Upper lobe of left lung (tissue), 6 donors: Measurements from ENCODE around the gene CDH20. TPM values are rescaled to one million over a fixed set of nuclear protein-coding genes. Genes with fewer than 3 reads are reported as not detected.

Experiments used
- ATAC-seq, 2 donors: fragments of 200-7000 bp; cut with Tn5 transposase; one replicate each; pipeline ENCODE4 v1.9.1; 2022; ENCODE audit warnings: mild to moderate bottlenecking in 2 of 2, moderate library complexity in 2 of 2; ENCODE audit not compliant: low FRiP score in 2 of 2
- DNase-seq, 2 donors: peaks; one replicate each; pipeline ENCODE4 v3.0.0-alpha.2; 2019 to 2020
- H3K27ac ChIP-seq, 4 donors: fragments of 200-600 bp; sonication (generic); one replicate each; pipeline ENCODE4 v1.5.1; 2016 to 2019
- H3K27me3 ChIP-seq, 4 donors: fragments of 200-600 bp; sonication (generic); one replicate each; pipeline ENCODE4 v1.5.1; 2017 to 2019
- H3K36me3 ChIP-seq, 4 donors: fragments of 200-600 bp; sonication (generic); one replicate each; pipeline ENCODE4 v1.5.1; 2016 to 2019
- H3K4me1 ChIP-seq, 4 donors: fragments of 200-600 bp; sonication (generic); one replicate each; pipeline ENCODE4 v1.5.1; 2018 to 2019
- H3K4me3 ChIP-seq, 4 donors: fragments of 200-600 bp; sonication (generic); one replicate each; pipeline ENCODE4 v1.5.1; 2017 to 2019; ENCODE audit warnings: mild to moderate bottlenecking in 2 of 4, moderate library complexity in 1 of 4
- H3K9me3 ChIP-seq, 4 donors: fragments of 200-600 bp; sonication (generic); one replicate each; pipeline ENCODE4 v1.5.1; 2018 to 2019
- CTCF ChIP-seq, 6 experiments: fragments of 450-650 bp in 4 of 6; fragments of 200-600 bp in 2 of 6; sonication (generic) in 2 of 6; IDR thresholded peaks; one replicate each; pipeline ENCODE4 v1.5.1; 2016 to 2019; ENCODE audit warnings: antibody characterized with exemption in 6 of 6
- EP300 ChIP-seq, 4 donors: sonication (generic); formaldehyde crosslinking; IDR thresholded peaks; one replicate each; pipeline ENCODE4 v1.5.1; 2017; ENCODE audit warnings: antibody characterized with exemption in 4 of 4, control low read depth in 2 of 4
- POLR2A ChIP-seq, 4 donors: fragments of 450-650 bp; IDR thresholded peaks; one replicate each; pipeline ENCODE4 v1.5.1; 2016 to 2017; ENCODE audit warnings: antibody characterized with exemption in 4 of 4, mild to moderate bottlenecking in 2 of 4
- POLR2AphosphoS5 ChIP-seq, 2 donors: sonication (generic); formaldehyde crosslinking; IDR thresholded peaks; one replicate each; pipeline ENCODE4 v1.5.1; 2017; ENCODE audit warnings: antibody characterized with exemption in 2 of 2
- WGBS, 2 donors: methylation state at CpG; one replicate each; pipeline ENCODE4 v1.1.5; 2017 to 2018; 5-methylcytosine and 5-hydroxymethylcytosine counted together
- total RNA-seq, 6 donors: library from RNA; depleted of rRNA in 4 of 6; stranded (reverse); fragments of >200 nt in 4 of 6; gene quantifications; one replicate each; pipeline versions ENCODE4 v1.1.0 to v1.2.1, GENCODE V29; 2016 to 2021
- donor health status: DM: no; HTN: no; CAD: no; lungs with moderate emphysema.
- donor health status: DM: no; HTN: yes; CAD: no; lungs with severe emphysema.

Gene CDH20
- total RNA-seq, 6 donors from 2014 or later: 0.06 to 0.07 TPM; not detected in 4

GRCh38 chr18:61336766-61337165 is 3.5 kb downstream of the CDH20 start:
- Histone ChIP-seq H3K9me3 (no peaks in the 10 kb centered on the region), H3K4me1 (peaks cover 6 to 23% (median 11%) of the 10 kb centered on the region in 4 donors)

GRCh38 chr18:61337527-61337926 is 4.3 kb downstream of the CDH20 start:
- peaks cover 6 to 23% (median 11%) of the 10 kb centered on the region in 4 donors for H3K4me1 ChIP-seq

More at GRCh38 chr18:61336766-61337165, 3.5 kb downstream of the CDH20 start:
- Histone ChIP-seq H3K27me3 (peaks cover 0 to 8% (median 0%) of the 10 kb centered on the region in 4 donors), H3K4me3 (no peak overlapping the region), H3K27ac (no peak overlapping the region), H3K36me3 (no peaks in the 10 kb centered on the region)
- TF ChIP-seq CTCF (IDR thresholded peaks at IDR 0.05) (no peak), EP300 (IDR thresholded peaks at IDR 0.05) (no peak), POLR2AphosphoS5 (IDR thresholded peaks at IDR 0.05) (no peak), POLR2A (IDR thresholded peaks at IDR 0.05) (no peak)
- WGBS, 2 donors: 78 to 87% methylated on average over 6 of the region's 6 CpGs
- ATAC-seq (no peak), DNase-seq (no peak)

GRCh38 chr18:61340148-61340547 is 6.9 kb downstream of the CDH20 start:
- Histone ChIP-seq H3K27ac (no peak overlapping the region), H3K27me3 (no peaks in the 10 kb centered on the region), H3K36me3 (no peaks in the 10 kb centered on the region), H3K4me1 (peaks cover 0 to 7% (median 0%) of the 10 kb centered on the region in 4 donors), H3K9me3 (no peaks in the 10 kb centered on the region), H3K4me3 (no peak overlapping the region)
- no peak for DNase-seq
- TF ChIP-seq CTCF (IDR thresholded peaks at IDR 0.05) (no peak), POLR2A (IDR thresholded peaks at IDR 0.05) (no peak), POLR2AphosphoS5 (IDR thresholded peaks at IDR 0.05) (no peak), EP300 (IDR thresholded peaks at IDR 0.05) (no peak)
- WGBS, 2 donors: 0 to 3% methylated on average over 1 of the region's 1 CpG
- no peak for ATAC-seq

More at GRCh38 chr18:61337527-61337926, 4.3 kb downstream of the CDH20 start:
- H3K4me3 ChIP-seq: no peak overlapping the region
- 85 to 87% methylated on average over 3 of the region's 3 CpGs for WGBS, 2 donors
- DNase-seq: no peak
- no peaks in the 10 kb centered on the region for H3K9me3 ChIP-seq
- no peak for ATAC-seq
- H3K36me3 ChIP-seq: no peaks in the 10 kb centered on the region
- no peak overlapping the region for H3K27ac ChIP-seq
- peaks cover 0 to 8% (median 0%) of the 10 kb centered on the region in 4 donors for H3K27me3 ChIP-seq
- TF ChIP-seq CTCF (IDR thresholded peaks at IDR 0.05): no peak
- no peak for TF ChIP-seq POLR2A (IDR thresholded peaks at IDR 0.05)
- TF ChIP-seq POLR2AphosphoS5 (IDR thresholded peaks at IDR 0.05): no peak
- no peak for TF ChIP-seq EP300 (IDR thresholded peaks at IDR 0.05)

- no peak for ATAC-seq
- H3K4me1 ChIP-seq: no peaks in the 10 kb centered on the region
- TF ChIP-seq POLR2AphosphoS5 (IDR thresholded peaks at IDR 0.05): no peak
- no peak for TF ChIP-seq EP300 (IDR thresholded peaks at IDR 0.05)
Measured at GRCh38 chr18:61348230-61348629, 15.0 kb downstream of the CDH20 start.

GRCh38 chr18:61350578-61350977 is 17.3 kb downstream of the CDH20 start:
- no peaks in the 10 kb centered on the region for H3K27me3 ChIP-seq
- DNase-seq (no peak), ATAC-seq (no peak)
- TF ChIP-seq CTCF (IDR thresholded peaks at IDR 0.05): no peak
- TF ChIP-seq EP300 (IDR thresholded peaks at IDR 0.05): no peak
- H3K4me1 ChIP-seq: no peaks in the 10 kb centered on the region
- WGBS, 2 donors: 70 to 83% methylated on average over 2 of the region's 2 CpGs
- H3K36me3 ChIP-seq: no peaks in the 10 kb centered on the region
- H3K4me3 ChIP-seq: no peak overlapping the region
- H3K27ac ChIP-seq: no peak overlapping the region
- no peaks in the 10 kb centered on the region for H3K9me3 ChIP-seq

More at GRCh38 chr18:61348230-61348629, 15.0 kb downstream of the CDH20 start:
- DNase-seq: no peak
- Histone ChIP-seq H3K36me3 (no peaks in the 10 kb centered on the region), H3K27me3 (no peaks in the 10 kb centered on the region), H3K27ac (no peak overlapping the region), H3K4me3 (no peak overlapping the region), H3K9me3 (no peaks in the 10 kb centered on the region)
